Tongue (tissue), 2 donors: ENCODE results near the gene INPP4A. TPM values are rescaled to one million over a fixed set of nuclear protein-coding genes. Genes with fewer than 3 reads are reported as not detected.
"Not testable (repeated sequence)": the region's sequence is repeated elsewhere in the genome, so short reads cannot be mapped to it uniquely, and the experiment has no call there.

Source experiments
- DNase-seq: peaks from one replicate; pipeline ENCODE4 v3.0.0-alpha.2; 2015
- total RNA-seq: library from RNA; depleted of rRNA; stranded (reverse); fragments of >200 nt; gene quantifications from one replicate; pipeline ENCODE4 v1.2.3, GENCODE V29; 2014

Gene INPP4A
- total RNA-seq, 1 donor from 2014 or later = 26.1 TPM

- DNase-seq = no peak
Measured at GRCh38 chr2:98588880-98589431, 144.3 kb downstream of the INPP4A start.

- no peak for DNase-seq
Measured at GRCh38 chr2:98589489-98589888, 144.8 kb downstream of the INPP4A start.

GRCh38 chr2:98592565-98592964, 147.9 kb downstream of the INPP4A start:
- no peak for DNase-seq

- not testable (repeated sequence) for DNase-seq
Measured at GRCh38 chr2:98594665-98595064, 150.0 kb downstream of the INPP4A start.

GRCh38 chr2:98598781-98599428, 154.2 kb downstream of the INPP4A start:
- no peak for DNase-seq

- peak; percentile 29 for DNase-seq
Measured at GRCh38 chr2:98601532-98602132, 157.0 kb downstream of the INPP4A start.

- DNase-seq = no peak
Measured at GRCh38 chr2:98604547-98604946, 159.9 kb downstream of the INPP4A start.

- no peak for DNase-seq
Measured at GRCh38 chr2:98605076-98605475, 160.4 kb downstream of the INPP4A start.

- no peak for DNase-seq
Measured at GRCh38 chr2:98606431-98606830, 161.8 kb downstream of the INPP4A start.

GRCh38 chr2:98607104-98607503, 162.4 kb downstream of the INPP4A start:
- DNase-seq = no peak

GRCh38 chr2:98607741-98608115, 163.1 kb downstream of the INPP4A start:
- no peak for DNase-seq

- DNase-seq = peak; percentile 94
Measured at GRCh38 chr2:98608116-98608961, 163.7 kb downstream of the INPP4A start, which contains the start of the genes COA5 and UNC50. TSS of gene COA5 (minus strand) at chr2:98608512. CDS start at chr2:98608405, 107 bp downstream. TSS of gene UNC50 (plus strand) at chr2:98608589. CDS start at chr2:98609760, 1,171 bp downstream.

- DNase-seq = no peak
Measured at GRCh38 chr2:98608962-98609604, 164.4 kb downstream of the INPP4A start.

GRCh38 chr2:98614024-98614739, 169.5 kb downstream of the INPP4A start:
- DNase-seq = no peak

GRCh38 chr2:98615481-98615880, 170.8 kb downstream of the INPP4A start:
- DNase-seq = no peak

- DNase-seq = no peak
Measured at GRCh38 chr2:98617149-98617548, 172.5 kb downstream of the INPP4A start.

GRCh38 chr2:98623657-98624056, 179.0 kb downstream of the INPP4A start:
- no peak for DNase-seq

GRCh38 chr2:98632351-98632750, 187.7 kb downstream of the INPP4A start:
- DNase-seq = no peak

GRCh38 chr2:98634406-98635092, 189.9 kb downstream of the INPP4A start:
- DNase-seq = no peak

- DNase-seq = no peak
Measured at GRCh38 chr2:98637401-98638147, 192.9 kb downstream of the INPP4A start.
